HTERT RPE-1 (cell line): ENCODE data around the gene FAT1.

ENCODE experiments used
- in situ Hi-C: fragments of 300-500 bp; cut with MboI; formaldehyde crosslinking; loops from 4 replicates; pipeline ENCODE4 v1.14.3; 2020; ENCODE audit warnings: low sequenced_read_pairs

The FAT1 gene

DNA sequence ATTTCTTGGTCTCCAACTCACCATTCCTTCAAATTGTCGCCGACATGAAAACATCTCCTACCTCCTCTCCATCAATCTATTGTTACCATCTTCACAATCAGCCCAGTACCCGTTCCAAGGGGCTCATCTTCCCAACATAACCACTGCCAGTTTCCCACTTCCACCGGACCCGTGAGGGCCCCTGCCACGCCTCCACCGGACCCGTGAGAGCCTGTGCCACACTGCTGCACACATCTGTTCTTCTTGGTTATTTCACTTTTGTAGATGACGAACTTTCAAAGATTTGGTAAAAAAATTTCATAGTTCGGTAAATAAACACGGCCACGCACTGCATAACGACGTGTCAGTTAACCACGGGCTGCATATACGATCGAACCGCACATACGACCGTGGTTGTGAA lies 65.0 kb downstream of the FAT1 start:
- in situ Hi-C loops, result no loop called here

DNA sequence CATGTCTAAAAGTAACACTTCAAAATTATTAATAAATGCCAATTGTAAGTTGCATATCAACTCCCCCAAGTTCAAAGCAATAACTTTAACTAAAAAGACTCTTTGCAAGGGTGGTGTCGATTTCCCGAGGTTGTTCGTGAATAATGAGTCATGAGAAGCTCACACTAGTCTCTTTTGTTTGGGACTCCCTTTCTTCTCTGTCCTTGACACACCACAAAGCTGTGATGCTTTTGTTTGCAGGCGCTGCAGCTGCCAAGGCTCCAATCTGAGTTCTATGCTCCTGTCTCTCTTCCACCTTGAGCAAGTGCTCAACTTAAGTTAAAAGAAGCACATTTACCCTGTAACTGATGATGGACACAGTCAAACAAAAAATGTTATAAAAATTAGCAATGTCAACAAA lies 65.9 kb downstream of the FAT1 start:
- in situ Hi-C loops, result no loop called here

DNA sequence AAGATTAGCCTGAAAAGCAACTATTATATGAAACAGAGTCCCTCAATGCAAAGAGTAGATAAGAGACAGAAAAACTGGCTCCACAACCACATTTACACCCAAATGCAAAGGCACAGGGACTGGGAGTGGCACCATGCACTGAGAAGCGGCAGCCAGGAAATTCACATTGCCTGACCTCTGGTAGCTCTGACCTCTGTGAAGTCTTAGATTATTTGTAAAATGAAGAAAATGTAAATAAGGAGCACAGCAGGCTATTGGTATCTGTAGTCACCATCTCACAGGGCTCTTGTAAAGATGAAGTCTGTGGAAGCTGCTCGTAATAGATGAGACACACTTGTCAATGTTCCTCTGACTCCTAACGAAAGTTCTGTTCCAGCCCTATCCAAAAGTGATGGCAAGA lies 69.7 kb downstream of the FAT1 start:
- in situ Hi-C loops, result no loop called here

DNA sequence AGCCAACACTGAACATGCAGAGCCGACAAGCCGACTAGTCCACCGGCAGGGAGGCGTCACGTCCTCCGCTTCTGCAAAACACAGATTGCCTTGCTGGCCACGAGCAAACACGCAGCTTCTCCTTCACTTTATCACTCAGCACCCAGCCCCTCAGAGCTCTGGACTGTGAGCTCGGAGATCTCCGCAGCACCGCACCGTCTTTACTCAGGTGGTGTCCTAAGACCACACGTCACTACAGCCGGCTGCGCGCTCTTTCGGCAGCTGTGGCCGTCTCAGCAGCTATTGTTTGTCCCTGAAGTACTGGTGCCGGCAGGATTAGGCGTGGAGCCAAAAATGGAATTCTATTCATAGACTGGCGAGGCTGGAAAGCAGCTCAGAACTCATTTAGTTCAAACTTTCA lies 72.0 kb downstream of the FAT1 start:
- in situ Hi-C loops, result no loop called here

DNA sequence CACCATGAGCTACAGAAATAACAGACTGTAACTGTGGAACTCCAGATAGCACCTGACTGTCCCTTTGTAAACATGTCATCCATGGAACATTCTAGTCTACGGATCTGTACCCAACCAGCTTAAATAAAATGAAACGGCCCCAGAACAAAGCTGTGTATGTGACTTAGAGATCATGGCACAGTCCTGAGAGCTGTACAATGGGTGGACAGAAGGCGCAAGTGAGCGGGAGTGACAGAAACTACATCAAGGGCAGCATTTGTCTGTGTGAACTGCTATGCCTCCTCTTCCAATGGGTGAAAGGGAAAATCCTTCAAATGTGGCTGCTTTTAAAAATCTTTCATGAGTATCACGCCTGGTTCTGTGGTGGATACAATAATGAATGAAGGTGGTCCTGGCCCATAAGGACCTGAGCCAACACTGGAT lies 72.5 kb downstream of the FAT1 start:
- in situ Hi-C loops, result no loop called here

DNA sequence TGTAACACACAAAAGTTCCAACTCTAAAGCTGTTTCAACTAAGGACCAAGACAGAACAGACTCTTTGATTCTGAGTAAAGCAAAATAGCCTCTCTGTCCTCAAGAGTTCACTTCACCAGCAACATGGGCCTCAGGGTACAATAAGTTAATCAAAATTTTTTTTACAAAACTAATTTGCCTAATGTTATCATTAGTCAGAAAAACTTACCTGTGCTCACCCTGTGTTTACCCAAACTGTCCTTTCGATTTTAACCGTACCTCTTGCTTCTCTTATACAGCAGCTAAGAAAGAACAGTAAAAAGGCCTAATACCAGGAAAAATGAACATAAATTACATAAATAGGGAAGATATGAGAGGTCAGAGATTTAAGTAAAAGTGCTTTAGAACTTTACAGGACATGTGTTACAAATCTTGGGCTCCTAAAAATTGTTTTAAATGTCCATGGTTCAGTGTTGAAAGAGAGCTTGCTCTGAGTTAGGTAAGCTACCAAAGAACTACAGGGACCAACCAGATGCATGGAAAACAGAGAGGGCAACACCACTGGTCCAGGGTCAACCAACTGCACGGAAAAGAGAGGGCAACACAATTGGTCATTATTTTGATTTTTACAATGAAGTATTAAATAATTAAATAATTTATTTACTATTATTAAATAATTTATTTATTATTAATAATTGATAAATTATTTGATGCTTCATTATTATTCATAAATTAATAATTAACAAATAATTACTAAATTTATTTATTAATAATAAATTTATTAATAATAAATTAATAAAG lies 73.1 kb downstream of the FAT1 start:
- in situ Hi-C loops, result no loop called here

DNA sequence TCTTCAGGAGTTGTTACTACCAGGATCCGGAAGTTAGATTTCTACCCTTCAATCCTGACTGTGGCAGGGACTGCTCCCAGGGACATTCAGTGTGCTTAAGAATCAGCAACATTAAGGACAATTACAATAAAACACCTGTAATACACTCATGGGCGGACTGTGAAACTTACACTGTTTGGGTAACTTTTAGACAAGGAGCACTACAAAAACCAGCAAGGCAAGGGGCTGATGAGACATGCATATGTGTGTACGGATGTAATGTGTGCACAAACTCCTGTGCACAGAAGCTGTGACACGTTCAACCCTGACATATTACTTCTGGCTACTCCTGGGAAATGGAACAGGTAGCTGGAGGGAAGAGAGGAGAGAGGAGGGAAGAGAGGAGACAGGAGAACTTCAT lies 75.8 kb downstream of the FAT1 start:
- in situ Hi-C loops, result no loop called here

DNA sequence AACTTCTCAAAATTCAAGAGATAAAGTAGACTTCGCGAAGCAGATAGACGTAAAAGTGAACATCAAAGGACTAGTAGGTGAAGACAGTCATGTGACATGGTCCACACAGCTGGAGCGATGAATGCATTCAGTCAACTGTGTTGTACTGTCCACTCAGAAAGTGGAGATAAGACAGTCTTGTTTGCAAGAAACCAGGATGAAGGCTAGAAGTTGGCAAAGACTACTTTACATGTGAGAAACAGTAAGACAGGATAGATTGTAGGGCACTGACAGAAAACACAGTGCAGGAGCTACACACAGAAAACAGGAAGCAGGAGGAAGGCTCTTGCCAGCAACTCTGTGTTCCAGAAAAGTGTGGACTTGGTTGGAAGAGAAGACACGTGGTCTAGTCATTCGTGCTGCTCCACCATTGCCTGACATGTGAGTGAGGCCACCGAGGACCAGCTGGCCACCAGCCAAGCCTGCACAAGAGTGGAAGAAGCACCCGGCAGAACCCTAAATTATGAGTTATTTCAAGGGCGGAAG lies 78.9 kb downstream of the FAT1 start:
- in situ Hi-C loops, result no loop called here

DNA sequence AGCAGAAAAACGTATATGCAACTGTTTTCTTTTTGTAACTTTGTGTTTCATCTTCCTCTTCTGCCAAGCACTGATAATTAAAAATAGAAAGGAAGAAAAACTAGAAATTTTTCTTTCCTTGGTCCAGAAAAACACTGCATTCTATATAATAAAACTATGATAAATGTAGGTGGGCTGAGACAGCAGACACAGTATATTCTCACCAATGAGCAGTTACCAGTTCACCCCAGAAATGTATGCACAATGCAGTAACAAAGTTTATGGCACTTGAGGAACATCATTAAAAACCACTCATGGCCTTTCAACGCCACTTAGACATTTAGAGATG lies 79.4 kb downstream of the FAT1 start:
- in situ Hi-C loops, result no loop called here

DNA sequence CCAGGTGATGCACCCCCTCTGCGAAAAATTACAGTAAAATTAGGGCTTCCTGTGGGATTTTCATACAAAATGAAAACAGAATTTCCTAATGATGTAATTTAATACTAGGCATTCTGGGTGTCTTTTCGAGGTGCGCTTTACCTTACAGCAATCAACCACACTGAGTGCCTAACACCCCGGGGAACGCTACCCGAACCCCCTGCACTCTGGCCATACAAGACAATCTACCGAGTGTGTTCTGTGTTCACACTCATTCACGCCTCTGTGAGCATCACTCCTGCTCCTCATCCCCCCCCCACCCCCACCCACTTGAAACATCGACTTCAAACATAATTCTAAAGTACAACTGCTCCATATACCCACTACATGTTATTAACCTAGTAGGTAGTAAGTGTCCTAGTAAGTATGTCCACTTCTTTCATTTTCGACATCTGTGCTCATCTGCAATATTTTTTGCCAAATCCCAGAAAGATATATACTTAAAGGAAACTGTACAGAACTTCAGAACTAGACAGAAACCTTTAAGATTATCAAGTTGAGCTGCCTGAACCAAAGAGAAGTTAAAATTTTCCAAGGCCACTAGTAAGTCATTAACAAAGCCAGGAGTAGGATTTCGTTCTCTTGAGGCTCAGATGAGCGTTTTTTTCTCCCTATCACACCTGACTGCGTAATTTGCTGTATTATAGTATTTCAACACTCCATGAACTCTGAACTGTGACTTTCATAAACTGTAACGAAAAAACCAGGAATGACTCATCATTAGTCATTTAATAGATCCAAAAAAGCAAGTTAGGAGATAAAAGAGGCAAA lies 80.0 kb downstream of the FAT1 start:
- in situ Hi-C loops, result no loop called here

DNA sequence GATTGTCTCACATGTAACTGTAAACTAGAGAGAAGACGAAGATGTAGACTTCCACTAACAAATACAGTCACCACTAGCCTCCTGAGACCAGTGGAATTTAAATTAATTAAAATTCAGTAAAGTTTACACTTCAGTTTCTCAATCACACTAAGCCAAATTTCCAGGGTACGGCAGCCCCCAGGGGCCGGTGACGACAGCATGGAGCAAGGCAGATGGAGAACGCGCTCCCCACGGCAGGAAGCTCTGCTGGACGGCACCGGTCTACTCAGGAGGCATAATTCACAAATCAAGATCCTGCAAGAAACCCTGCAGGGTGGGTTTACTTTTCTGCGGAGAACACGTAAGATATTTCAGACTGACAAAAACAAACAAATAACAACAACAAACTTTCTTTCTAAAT lies 80.7 kb downstream of the FAT1 start:
- in situ Hi-C loops, result no loop called here

DNA sequence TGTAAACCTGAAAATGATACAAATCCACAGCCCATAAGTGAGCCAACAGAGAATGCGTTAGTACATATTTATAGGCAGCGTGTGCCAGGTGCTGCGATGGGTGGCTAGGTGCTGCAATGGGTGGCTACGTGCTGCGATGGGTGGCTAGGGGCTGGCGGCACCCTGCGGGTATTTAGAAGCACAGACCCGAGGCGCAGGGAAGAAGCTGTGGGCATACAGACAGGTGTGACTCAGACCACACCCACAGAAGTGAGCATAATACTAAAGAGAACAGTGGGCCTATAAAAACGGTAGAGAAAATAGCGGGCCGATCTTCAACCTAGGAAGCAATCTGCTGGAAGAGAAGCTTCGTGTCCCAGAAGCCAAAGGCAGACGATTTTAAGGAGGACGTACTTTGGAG lies 81.1 kb downstream of the FAT1 start:
- in situ Hi-C loops, result no loop called here

DNA sequence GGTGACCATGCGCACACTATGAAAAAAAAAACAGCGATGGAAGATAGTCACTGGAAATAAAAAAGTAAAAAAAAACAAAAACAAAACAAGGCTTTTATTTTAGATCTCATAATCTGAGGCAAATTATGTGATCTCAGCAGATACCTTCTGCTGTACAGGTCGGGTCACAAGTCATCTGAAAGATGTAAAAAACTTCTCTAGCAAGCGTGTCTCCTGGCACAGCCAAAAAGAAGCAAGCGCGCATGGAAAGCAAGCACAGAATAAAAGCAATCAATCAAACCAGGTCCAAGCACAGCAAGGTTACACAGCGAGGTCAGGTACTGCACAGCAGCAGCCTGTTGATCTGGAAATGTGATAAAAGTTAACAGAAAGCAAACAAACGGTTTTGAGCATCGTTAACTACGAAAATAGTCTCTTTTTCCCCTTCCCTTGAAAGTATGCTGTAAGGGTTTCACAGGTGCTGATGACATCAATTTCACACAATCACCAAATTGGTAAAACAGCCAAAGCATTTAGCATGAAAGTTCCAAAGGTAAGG lies 89.0 kb downstream of the FAT1 start:
- in situ Hi-C loops, result no loop called here

DNA sequence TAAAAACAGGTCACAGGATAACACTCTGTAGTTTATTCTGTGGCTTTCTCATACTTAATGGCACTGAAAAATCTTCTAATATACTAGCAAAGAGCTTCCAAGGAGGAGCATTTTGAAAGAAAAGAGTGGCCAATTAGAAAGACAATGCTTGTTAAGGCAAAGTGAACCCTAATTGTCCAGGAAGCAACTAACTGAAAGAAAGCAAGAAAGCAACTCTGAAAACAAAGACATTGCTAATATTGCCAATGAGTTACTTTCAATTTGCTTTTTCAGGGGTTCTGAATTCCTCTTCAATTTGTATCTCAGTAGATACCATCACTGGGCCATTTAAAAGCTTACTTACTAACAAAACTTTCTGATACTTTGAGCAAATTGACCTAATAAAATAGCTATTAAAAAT lies 89.8 kb downstream of the FAT1 start:
- in situ Hi-C loops, result no loop called here

DNA sequence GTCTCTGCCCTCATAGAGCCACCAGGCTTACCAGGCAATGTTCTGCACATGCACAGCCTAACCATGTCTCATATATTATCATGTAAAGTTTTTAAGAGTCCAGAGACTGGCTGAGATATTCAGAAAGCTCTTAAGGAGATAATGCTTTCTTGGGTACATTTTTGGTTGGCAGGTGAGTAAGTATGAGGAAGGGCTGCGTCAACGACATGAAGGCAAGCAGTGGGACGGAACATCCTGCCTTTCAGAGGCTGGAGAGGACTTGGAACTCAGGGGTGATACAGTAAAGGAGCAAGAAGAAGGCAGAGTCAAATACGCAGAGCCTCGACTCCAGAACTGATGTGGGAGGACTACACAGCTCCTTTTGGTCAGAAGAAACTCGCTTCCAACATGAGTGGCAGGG lies 93.5 kb downstream of the FAT1 start:
- in situ Hi-C loops, result no loop called here

DNA sequence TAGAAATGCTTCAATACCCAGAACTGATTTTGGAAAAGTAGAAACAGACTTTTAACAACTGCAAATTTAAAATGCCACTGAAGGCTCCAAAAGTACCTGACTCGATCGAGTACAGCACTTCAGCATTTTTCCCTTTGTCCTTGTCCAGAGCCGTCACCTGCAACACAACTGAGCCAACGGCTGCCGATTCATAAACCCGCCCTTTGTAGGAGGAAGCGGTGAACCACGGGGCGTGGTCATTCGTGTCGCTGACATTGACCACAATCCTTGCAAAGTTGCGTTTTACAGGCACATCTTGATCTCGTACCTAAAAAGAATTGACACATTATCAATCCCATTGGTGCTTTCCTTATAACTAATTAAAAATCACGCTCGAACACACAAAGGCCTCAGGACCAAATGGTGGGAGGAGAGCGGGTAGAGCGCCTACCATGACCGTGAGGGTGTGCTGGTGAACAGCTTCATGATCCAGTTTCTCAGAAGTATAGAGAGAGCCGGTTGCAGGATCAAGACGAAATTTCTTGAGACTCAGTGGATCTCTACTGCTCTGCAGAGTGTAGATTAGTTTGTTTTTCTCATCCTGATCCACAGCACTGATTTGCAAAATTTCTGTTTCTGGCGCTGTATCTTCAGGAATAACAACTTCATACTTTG lies 95.5 kb downstream of the FAT1 start:
- in situ Hi-C loops, result no loop called here

DNA sequence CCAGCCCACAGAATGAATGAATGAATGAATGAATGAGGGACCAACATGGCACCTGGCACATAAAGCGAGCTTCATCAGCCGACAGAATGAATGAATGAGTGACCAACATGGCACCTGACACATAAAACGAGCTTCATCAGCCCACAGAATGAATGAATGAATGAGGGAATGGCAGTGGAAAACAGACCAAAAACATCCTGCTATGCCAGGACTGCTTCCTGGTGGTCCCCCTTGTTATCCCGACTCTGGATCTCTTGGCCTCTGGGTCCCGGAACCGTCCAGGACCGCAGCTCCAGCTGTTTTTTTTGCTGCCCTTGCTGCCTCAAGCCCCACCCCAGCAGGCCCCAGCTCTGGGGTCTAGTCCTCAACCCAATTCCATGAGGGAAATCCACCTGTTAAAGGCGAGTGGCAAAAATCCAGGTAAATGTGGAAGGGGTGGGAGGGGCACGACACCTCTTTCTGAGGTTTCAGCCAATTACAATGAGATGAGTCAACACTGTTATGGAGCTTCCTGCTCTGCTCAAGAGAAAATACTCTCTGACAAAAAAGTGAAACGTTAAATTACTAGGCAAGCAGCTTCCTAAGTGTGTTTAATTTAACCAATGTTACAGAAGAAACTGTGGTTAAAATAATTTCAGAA lies 96.3 kb downstream of the FAT1 start:
- in situ Hi-C loops, result no loop called here

DNA sequence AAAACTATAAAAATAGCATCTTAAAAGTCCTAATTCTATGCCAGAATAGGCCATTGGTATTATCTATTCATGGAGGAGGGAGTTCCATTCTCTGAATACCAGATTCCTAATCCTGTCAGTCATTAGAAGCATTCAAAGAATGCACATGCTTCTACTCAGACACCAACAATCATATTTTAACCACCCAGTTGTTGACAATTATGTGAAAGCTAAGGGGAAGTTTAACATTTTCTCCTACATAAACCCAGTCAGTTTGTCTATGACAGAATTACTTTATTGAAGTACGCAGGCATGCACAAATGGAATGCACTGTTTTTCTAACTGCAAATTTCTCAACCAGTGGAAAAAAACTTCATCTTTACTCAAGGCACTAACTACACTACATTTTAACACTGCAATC lies 98.7 kb downstream of the FAT1 start:
- in situ Hi-C loops, result no loop called here

DNA sequence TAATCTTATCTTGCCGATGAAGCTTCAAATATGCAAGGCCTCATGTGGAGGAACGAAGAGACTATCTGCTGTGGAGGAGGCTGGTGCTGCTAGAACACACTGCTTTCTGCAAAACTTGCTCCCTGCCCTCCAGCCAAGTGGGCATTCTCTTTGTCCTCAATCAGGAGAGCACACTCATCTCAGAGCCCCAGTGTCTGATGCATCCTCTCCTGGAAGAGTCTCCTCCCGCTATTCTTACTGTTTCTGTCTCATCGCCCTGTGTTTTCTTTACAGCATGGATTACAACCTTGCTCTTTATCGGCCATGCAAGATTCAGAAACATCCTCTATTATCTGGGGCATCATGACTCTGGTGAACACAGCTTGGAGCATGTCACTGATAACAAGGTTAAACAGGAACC lies 100.1 kb downstream of the FAT1 start:
- in situ Hi-C loops, result no loop called here

DNA sequence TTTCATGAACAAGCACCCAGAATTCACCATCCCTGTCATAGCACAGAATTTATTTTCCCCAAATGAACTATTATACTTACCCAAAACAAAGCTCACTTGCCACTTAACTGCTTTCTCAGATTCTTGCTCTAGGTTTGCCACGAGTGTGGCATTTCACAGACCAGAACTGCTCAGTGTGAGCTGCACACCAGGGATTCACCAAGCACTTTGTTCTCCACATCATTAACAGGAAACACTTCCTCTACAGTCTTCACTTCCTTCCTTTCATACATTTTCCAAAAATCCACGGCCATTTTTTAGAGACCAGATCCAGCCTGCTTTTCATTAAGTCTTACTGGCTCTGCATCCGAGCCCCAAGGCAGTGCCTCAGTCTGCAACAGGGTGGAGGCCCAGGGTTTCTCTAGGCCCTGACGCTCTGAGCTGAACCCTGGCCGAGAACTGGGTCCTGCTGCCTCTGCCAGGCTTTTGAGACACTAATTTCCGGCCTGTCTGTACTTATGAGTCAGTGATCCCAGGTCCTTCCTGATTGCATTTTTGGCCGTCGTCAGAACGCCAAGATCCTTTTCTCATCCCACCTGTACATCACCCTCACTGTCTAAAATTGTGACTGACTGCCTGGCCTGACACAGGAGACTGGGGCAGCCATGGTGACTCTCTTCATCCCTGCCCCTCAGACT lies 100.7 kb downstream of the FAT1 start:
- in situ Hi-C loops, result no loop called here
